OCI-LY3 (cell line): Measurements from ENCODE around the gene GNG13.
A peak's percentile ranks its signal among the peaks of the same experiment; 100 is the strongest.
"Not testable (repeated sequence)": the region's sequence is repeated elsewhere in the genome, so short reads cannot be mapped to it uniquely, and the experiment has no call there.

Source experiments
- H2AFZ ChIP-seq: fragments of 200-600, 300-600 bp; shearing (Covaris generic); 2 replicates; pipeline ENCODE4 v1.6.0; 2014; ENCODE audit warnings: antibody characterized with exemption, low read depth, low read length
- H3K27ac ChIP-seq: fragments of 200-600, 300-600 bp; sonication (generic); 2 replicates; pipeline ENCODE4 v1.5.1; 2014; ENCODE audit warnings: mild to moderate bottlenecking, low read length, moderate library complexity, mixed read lengths
- H3K27me3 ChIP-seq: fragments of 200-600, 300-600 bp; sonication (generic); 2 replicates; pipeline ENCODE4 v1.6.1; 2014; ENCODE audit warnings: low read depth, low read length, mixed read lengths
- H3K36me3 ChIP-seq: fragments of 200-600, 300-600 bp; sonication (generic); replicated peaks from 2 replicates; pipeline ENCODE3; 2014; ENCODE audit warnings: low read depth, low read length, mixed read lengths
- H3K4me1 ChIP-seq: fragments of 300-600, 200-600 bp; sonication (generic); 2 replicates; pipeline ENCODE4 v1.6.1; 2014; ENCODE audit warnings: low read length, mixed read lengths
- H3K4me2 ChIP-seq: fragments of 200-600, 300-600 bp; sonication (generic); 2 replicates; pipeline ENCODE4 v1.6.1; 2014; ENCODE audit warnings: low read length, mixed read lengths
- H3K4me3 ChIP-seq: fragments of 300-600, 200-600 bp; sonication (generic); 2 replicates; pipeline ENCODE4 v1.5.1; 2014; ENCODE audit warnings: antibody characterized with exemption, mild to moderate bottlenecking, low read length, moderate library complexity
- H3K79me2 ChIP-seq: fragments of 300-600, 200-600 bp; shearing (Covaris generic); 2 replicates; pipeline ENCODE4 v1.6.1; 2014; ENCODE audit warnings: mild to moderate bottlenecking, low read length, mixed read lengths
- H3K9ac ChIP-seq: fragments of 300-600, 200-600 bp; shearing (Covaris generic); 2 replicates; pipeline ENCODE4 v1.6.0; 2014; ENCODE audit warnings: mild to moderate bottlenecking, low read length, moderate library complexity
- H3K9me3 ChIP-seq: fragments of 200-600, 300-600 bp; shearing (Covaris generic); 2 replicates; pipeline ENCODE4 v1.6.1; 2014; ENCODE audit warnings: low read length, mixed read lengths; ENCODE audit not compliant: insufficient read depth
- H4K20me1 ChIP-seq: fragments of 200-600, 300-600 bp; sonication (generic); 2 replicates; pipeline ENCODE4 v1.6.1; 2016; ENCODE audit warnings: low read length, mixed read lengths; ENCODE audit not compliant: insufficient read depth
- CTCF ChIP-seq: fragments of 200-600, 300-600 bp; sonication (generic); IDR thresholded peaks from 2 replicates; pipeline ENCODE4 v1.5.1; 2014; ENCODE audit warnings: antibody characterized with exemption, low read length, low read depth
- EZH2phosphoT487 ChIP-seq: fragments of 200-600 bp; shearing (Covaris generic); IDR thresholded peaks from 2 replicates; pipeline ENCODE4 v1.6.1; 2018; ENCODE audit warnings: antibody characterized with exemption, mixed run types, low read depth

Gene GNG13

GRCh38 chr16:756428-756827 is 44.1 kb downstream of the GNG13 start:
- TF ChIP-seq CTCF (no peak), EZH2phosphoT487 (no peak)
- Histone ChIP-seq H3K4me1 (peaks cover 21% of the 10 kb centered on the region), H3K36me3 (peaks cover 2% of the 10 kb centered on the region), H3K79me2 (no peaks in the 10 kb centered on the region), H3K9me3 (no peaks in the 10 kb centered on the region), H2AFZ (no peak overlapping the region), H3K4me3 (no peak overlapping the region), H3K27ac (no peak overlapping the region), H4K20me1 (no peaks in the 10 kb centered on the region), H3K4me2 (no peak overlapping the region), H3K9ac (no peak overlapping the region), H3K27me3 (no peaks in the 10 kb centered on the region)

GRCh38 chr16:754656-755055 is 45.9 kb downstream of the GNG13 start:
- no peak overlapping the region for H2AFZ ChIP-seq

DNA sequence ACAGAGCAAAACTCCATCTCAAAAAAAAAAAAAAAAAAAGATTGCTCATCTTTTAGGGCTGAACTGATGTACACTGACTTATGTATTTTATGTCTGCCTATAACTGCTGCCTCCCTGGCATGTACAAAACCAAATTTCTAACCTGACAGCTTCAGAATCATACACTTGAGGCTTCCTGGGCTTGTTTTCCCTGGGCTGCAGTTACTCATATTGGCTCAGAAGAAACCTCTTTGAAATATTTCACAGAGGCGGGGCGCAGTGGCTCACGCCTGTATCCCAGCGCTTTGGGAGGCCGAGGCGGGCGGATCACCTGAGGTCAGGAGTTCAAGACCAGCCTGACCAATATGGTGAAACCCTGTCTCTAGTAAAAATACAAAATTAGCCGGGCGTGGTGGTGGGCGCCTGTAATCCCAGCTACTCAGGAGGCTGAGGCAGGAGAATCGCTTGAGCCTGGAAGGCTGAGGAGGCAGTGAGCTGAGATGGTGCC is 46.4 kb downstream of the GNG13 start:
- not testable (repeated sequence) for H2AFZ ChIP-seq, H3K79me2 ChIP-seq, H3K27me3 ChIP-seq, H4K20me1 ChIP-seq, H3K36me3 ChIP-seq, H3K9ac ChIP-seq, H3K4me2 ChIP-seq, H3K9me3 ChIP-seq, H3K27ac ChIP-seq, H3K4me3 ChIP-seq
- peaks cover 22% of the 10 kb centered on the region for H3K4me1 ChIP-seq

More at GRCh38 chr16:754656-755055, 45.9 kb downstream of the GNG13 start:
- Histone ChIP-seq H3K79me2 (no peaks in the 10 kb centered on the region), H3K4me3 (no peak overlapping the region), H3K9ac (no peak overlapping the region), H4K20me1 (no peaks in the 10 kb centered on the region), H3K9me3 (no peaks in the 10 kb centered on the region), H3K4me2 (no peak overlapping the region), H3K27ac (no peak overlapping the region), H3K27me3 (no peaks in the 10 kb centered on the region), H3K4me1 (peaks cover 22% of the 10 kb centered on the region), H3K36me3 (peaks cover 2% of the 10 kb centered on the region)
- no peak for TF ChIP-seq EZH2phosphoT487
- TF ChIP-seq CTCF = no peak

DNA sequence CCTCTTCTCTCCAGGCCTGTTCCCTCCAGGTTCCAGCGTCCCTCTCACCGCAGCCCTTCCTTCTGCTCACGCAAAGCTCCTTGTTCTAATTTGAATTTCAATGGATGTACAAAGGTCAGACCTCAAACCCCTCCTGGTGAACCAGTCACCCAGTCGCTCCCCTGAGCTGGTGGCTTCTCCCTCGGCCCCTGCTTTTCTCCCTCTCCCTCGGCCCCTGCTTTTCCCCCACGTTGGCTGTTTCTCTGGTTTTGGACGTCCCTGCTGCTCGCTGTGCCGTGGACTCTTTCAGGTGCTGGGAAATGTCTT is 48.6 kb downstream of the GNG13 start:
- no peaks in the 10 kb centered on the region for H3K79me2 ChIP-seq
- H3K4me2 ChIP-seq = peak overlapping the region; percentile 71
- peaks cover 22% of the 10 kb centered on the region for H3K4me1 ChIP-seq
- H3K9ac ChIP-seq = peak overlapping the region; percentile 50
- H4K20me1 ChIP-seq = no peaks in the 10 kb centered on the region
- H3K27ac ChIP-seq = peak overlapping the region; percentile 71
- peak overlapping the region; percentile 65 for H3K4me3 ChIP-seq
- H2AFZ ChIP-seq = peak overlapping the region; percentile 69
- TF ChIP-seq CTCF (no peak), EZH2phosphoT487 (no peak)
- no peaks in the 10 kb centered on the region for H3K9me3 ChIP-seq
- no peaks in the 10 kb centered on the region for H3K27me3 ChIP-seq
- H3K36me3 ChIP-seq = peaks cover 2% of the 10 kb centered on the region
